Esophagus muscularis mucosa (tissue), 4 donors: ENCODE data around the gene MMGT1.

Experiments
- EP300 ChIP-seq: sonication (generic); formaldehyde crosslinking; IDR thresholded peaks from one replicate; pipeline ENCODE4 v1.6.1; 2017; ENCODE audit warnings: antibody characterized with exemption
- POLR2A ChIP-seq: fragments of 450-650 bp; IDR thresholded peaks from one replicate; pipeline ENCODE4 v1.6.1; 2017; ENCODE audit warnings: antibody characterized with exemption, moderate library complexity, mild to moderate bottlenecking, low read depth
- TF ChIP-seq, protein P1 (sequence below), 3 experiments: fragments of 200-600 bp in 2 of 3; fragments of 450-650 bp in 1 of 3; sonication (generic) in 2 of 3; IDR thresholded peaks; one replicate each; pipeline ENCODE4 v1.5.1; 2017 to 2019; ENCODE audit warnings: antibody characterized with exemption in 3 of 3, mild to moderate bottlenecking in 2 of 3, moderate library complexity in 1 of 3

DNA sequence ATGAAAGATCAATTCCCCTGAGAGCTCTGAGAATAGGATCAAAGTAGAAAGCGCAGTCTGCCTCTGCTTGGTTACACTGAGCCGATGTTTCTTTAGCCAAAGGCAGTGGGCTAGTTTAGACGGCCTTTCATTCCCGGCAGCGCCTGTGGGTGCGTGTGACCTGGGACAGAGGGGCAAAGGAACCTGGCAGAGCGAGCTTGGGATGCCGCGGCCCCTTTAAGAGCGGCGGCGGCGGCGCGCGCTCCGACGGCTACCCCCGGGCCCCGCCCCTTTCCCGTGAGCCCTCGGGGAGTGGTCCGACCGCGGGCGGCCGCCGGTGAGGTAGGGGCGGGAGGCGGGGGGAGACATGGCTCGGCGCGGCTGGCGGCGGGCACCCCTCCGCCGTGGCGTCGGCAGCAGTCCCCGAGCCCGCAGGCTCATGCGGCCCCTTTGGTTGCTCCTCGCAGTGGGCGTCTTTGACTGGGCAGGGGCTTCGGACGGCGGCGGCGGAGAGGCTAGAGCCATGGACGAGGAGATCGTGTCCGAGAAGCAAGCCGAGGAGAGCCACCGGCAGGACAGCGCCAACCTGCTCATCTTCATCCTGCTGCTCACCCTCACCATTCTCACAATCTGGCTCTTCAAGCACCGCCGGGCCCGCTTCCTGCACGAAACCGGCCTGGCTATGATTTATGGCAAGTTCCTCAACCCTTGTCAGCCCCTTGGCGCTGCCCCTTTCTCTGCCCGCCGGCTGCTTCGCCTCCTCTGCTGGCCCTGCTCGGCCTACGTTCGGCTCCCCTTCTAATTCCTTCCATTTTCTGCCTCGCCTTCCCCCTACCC, 11.6 kb upstream of the MMGT1 start, which contains the start of gene SLC9A6:
- TF ChIP-seq, protein P1, sequence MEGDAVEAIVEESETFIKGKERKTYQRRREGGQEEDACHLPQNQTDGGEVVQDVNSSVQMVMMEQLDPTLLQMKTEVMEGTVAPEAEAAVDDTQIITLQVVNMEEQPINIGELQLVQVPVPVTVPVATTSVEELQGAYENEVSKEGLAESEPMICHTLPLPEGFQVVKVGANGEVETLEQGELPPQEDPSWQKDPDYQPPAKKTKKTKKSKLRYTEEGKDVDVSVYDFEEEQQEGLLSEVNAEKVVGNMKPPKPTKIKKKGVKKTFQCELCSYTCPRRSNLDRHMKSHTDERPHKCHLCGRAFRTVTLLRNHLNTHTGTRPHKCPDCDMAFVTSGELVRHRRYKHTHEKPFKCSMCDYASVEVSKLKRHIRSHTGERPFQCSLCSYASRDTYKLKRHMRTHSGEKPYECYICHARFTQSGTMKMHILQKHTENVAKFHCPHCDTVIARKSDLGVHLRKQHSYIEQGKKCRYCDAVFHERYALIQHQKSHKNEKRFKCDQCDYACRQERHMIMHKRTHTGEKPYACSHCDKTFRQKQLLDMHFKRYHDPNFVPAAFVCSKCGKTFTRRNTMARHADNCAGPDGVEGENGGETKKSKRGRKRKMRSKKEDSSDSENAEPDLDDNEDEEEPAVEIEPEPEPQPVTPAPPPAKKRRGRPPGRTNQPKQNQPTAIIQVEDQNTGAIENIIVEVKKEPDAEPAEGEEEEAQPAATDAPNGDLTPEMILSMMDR (IDR thresholded peaks at IDR 0.05): no peak
- TF ChIP-seq POLR2A (no peak), EP300 (no peak)
